ENCODE data around the gene PIGL.

PIGL gene

DNA sequence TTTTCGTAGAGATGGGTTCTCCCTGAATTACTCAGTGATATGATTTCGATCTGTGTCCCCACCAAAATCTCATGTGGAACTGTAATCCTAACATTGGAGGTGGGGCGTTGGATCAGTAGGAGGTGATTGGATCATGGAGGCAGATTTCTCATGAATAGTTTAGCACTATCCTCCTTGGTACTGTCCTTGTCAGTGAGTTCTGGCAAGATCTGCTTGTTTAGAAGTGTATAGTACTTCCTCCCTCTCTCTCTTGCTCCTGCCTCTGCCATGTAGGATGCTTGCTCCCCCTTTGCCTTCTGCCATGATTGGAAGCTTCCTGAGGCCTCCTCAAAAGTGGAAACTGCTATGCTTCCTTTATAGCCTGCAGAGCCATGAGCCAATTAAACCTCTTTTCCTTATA is 22.9 kb downstream of the PIGL start:
- H3K27ac ChIP-seq: no peak overlapping the region
- TF ChIP-seq ZFX (IDR thresholded peaks at IDR 0.05; ENCODE audit: borderline replicate concordance): no peak
- TF ChIP-seq, protein P1, sequence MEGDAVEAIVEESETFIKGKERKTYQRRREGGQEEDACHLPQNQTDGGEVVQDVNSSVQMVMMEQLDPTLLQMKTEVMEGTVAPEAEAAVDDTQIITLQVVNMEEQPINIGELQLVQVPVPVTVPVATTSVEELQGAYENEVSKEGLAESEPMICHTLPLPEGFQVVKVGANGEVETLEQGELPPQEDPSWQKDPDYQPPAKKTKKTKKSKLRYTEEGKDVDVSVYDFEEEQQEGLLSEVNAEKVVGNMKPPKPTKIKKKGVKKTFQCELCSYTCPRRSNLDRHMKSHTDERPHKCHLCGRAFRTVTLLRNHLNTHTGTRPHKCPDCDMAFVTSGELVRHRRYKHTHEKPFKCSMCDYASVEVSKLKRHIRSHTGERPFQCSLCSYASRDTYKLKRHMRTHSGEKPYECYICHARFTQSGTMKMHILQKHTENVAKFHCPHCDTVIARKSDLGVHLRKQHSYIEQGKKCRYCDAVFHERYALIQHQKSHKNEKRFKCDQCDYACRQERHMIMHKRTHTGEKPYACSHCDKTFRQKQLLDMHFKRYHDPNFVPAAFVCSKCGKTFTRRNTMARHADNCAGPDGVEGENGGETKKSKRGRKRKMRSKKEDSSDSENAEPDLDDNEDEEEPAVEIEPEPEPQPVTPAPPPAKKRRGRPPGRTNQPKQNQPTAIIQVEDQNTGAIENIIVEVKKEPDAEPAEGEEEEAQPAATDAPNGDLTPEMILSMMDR (IDR thresholded peaks at IDR 0.05): no peak

DNA sequence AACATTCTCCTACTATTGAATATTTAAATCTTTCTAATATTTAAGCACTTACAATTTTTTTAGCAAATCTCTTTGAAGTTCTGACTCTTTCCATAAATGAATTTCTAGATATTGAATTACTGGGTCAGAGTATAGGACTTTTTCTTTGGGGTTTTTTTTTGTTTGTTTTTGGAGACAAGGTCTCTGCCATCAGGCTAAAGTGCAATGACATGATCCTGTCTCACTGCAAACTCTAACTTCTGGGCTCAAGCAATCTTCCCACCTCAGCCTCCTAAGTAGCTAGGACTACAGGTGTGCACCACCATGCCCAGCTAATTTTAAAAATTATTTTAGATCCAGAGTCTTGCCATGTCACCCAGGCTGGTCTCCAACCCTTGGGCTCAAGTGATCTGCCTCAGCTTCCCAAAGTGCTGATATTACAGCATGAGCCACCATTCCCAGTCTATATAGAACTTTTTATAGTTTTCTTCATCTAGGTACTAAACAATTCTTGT is 24.9 kb downstream of the PIGL start:
- no peak for TF ChIP-seq ZFX (IDR thresholded peaks at IDR 0.05; ENCODE audit: borderline replicate concordance)
- TF ChIP-seq, protein P1 (IDR thresholded peaks at IDR 0.05): no peak
- no peak overlapping the region for H3K27ac ChIP-seq

DNA sequence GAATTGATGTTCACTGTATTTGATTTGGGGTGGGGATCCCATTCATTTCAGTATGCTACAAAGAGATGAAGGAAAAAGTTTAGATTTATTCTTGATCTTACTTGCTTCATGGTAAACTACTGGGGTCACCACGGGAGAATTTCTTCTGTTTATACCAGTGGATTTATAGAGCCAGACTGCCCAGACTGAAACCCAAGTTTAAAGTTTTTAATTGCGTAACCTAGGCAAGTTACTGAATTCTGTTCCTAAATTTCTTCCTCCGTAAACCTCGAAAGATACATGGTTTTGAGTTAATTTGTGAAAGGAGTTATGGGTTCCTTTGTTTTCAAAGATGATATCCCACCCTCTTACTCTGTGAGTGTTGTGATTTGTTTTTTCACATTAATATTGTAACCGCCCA is 26.4 kb downstream of the PIGL start:
- TF ChIP-seq, protein P1 (IDR thresholded peaks at IDR 0.05): no peak
- TF ChIP-seq ZFX (IDR thresholded peaks at IDR 0.05; ENCODE audit: borderline replicate concordance): no peak

DNA sequence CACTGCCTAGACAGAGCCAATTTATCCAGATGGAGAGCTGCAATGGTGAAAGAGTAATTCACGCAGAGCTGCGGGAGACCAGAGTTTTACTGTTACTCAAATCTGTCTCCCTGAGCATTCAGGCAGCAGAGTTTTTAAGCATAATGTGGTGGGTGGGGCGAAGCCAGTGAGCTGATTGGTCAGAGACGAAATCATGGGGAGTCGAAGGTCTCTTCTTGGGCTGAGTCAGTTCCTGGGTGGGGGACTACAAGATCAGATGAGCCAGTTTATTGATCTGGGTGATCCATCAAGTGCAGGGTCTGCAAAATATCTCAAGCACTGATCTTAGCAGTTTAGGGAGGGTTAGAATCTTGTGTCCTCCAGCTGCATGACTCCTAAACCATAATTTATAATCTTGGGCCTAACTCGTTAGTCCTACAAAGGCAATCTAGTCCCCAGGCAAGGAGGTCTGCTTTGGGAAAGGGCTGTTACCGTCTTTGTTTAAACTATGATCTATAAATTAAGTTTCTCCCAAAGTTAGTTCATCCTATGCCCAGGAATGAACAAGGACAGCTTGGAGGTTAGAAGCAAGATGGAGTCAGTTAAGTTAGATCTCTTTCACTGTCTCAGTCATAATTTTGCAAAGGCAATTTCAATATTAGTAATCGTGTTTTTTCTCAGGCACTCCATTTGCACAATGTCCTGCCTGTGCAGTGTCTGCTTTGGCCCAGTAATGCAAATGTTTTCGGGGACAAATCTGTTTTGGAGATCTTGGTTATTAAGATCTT is 27.0 kb downstream of the PIGL start:
- TF ChIP-seq, protein P1 (IDR thresholded peaks at IDR 0.05): no peak
- TF ChIP-seq ZFX (IDR thresholded peaks at IDR 0.05; ENCODE audit: borderline replicate concordance): no peak
- H3K27ac ChIP-seq: no peak overlapping the region

More for the DNA sequence above, 26.4 kb downstream of the PIGL start:
- no peak overlapping the region for H3K27ac ChIP-seq

DNA sequence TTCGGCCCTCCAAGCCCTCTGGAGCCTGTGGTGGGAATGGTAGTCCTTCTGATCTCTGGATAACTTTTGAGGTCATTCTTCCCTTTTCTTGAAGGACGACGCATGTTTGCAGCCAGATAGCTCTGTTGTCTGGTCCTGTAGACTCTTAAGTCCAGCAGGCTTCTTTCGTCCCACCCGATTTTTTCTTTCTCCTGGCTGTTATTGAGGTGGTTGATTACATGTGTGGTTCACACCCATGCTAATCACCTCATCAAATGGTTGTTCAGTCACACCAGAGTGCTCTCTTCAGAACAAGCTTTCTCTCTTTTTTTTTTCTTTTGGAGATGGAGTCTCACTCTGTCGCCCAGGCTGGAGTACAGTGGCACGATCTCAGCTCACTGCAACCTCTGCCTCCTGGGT is 30.6 kb downstream of the PIGL start:
- H3K27ac ChIP-seq: no peak overlapping the region
- no peak for TF ChIP-seq ZFX (IDR thresholded peaks at IDR 0.05; ENCODE audit: borderline replicate concordance)
- TF ChIP-seq, protein P1 (IDR thresholded peaks at IDR 0.05): no peak

DNA sequence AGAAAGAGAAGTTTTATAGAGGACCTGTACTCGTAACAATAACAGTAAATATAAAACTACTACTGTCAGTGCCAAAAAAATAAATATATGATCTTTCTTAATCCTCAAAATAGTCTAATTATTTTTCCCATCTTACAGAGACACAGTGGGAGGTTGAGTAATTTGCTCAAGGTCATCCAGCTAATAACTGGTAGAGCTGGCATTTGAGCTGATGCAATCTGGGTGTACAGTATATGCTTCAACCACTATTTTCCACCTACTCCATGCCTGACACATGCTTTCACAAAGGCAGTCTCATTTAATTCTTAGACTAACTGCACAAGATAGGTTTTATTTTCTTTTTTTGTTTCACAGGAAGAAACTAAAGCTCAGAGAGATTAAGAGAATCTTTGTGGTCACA is 33.6 kb downstream of the PIGL start:
- peak overlapping the region; percentile 36 for H3K27ac ChIP-seq
- TF ChIP-seq, protein P1 (IDR thresholded peaks at IDR 0.05): no peak
- TF ChIP-seq ZFX (IDR thresholded peaks at IDR 0.05; ENCODE audit: borderline replicate concordance): no peak

DNA sequence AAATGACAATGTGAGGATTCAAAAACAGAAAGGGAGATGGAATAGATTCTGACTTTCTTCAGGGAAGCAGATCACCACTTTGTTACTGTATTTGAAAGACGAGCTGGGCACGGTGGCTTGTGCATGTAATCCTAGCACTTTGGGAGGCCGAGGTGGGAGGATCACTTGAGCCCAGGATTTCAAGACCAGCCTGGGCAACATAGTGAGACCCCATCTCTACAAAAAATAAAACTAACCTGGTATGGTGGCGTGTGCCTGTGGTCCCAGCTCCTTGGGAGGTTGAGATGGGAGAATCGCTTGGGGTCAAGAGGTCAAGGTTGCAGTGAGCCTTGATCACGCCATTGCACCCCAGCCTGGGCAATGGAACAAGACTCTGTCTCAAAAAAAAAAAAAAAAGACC is 34.0 kb downstream of the PIGL start:
- H3K27ac ChIP-seq: peak overlapping the region; percentile 36
- no peak for TF ChIP-seq ZFX (IDR thresholded peaks at IDR 0.05; ENCODE audit: borderline replicate concordance)
- TF ChIP-seq, protein P1 (IDR thresholded peaks at IDR 0.05): no peak
